ENCODE measurements around the gene ARID1B. TPM values are rescaled to one million over a fixed set of nuclear protein-coding genes. Genes with fewer than 3 reads are reported as not detected.

Gene ARID1B
- total RNA-seq, 1 experiment from 2014 or later: 91.7 TPM

- no peak for DNase-seq (ENCODE audit: low read depth, low spot score)
- intact Hi-C loops (cut with micrococcal nuclease; ENCODE audit: unreplicated experiment): no loop called here
- Histone ChIP-seq H3K4me1 (ENCODE audit: control insufficient read depth, insufficient read depth, low read length) (no peaks in the 10 kb centered on the region), H3K27me3 (ENCODE audit: control insufficient read depth, insufficient read depth, low read length) (no peaks in the 10 kb centered on the region), H3K27ac (ENCODE audit: low read length) (no peak overlapping the region), H3K36me3 (ENCODE audit: control insufficient read depth, insufficient read depth, low read length) (no peaks in the 10 kb centered on the region), H3K4me3 (ENCODE audit: low read depth in 2 of 2, low read length in 2 of 2) (no peak overlapping the region), H3K9me3 (ENCODE audit: control insufficient read depth, insufficient read depth, low read depth, low read length) (no peaks in the 10 kb centered on the region)
- in situ Hi-C loops (cut with HindIII; ENCODE audit: low pct_unique_long_range_greater_than_20kb, low sequenced_read_pairs): no loop called here
- CTCF ChIA-PET: no interaction called here
- no TSS peak for BruUV-seq (replicated peaks)
- POLR2A ChIA-PET: no interaction called here
- no peak for ATAC-seq
- no peak for TF ChIP-seq CTCF (IDR thresholded peaks at IDR 0.05)
- TF ChIP-seq REST (IDR thresholded peaks at IDR 0.05; ENCODE audit: insufficient read depth in 1 of 2, low read depth in 2 of 2, low read length in 1 of 2): no peak
- TF ChIP-seq SIN3A (IDR thresholded peaks at IDR 0.05; ENCODE audit: borderline replicate concordance, insufficient read depth, low read depth, low read length): no peak
- TF ChIP-seq POLR2AphosphoS5 (IDR thresholded peaks at IDR 0.05; ENCODE audit: low read depth, low read length): no peak
Observed at GRCh38 chr6:157047328-157047727, 270.1 kb downstream of the ARID1B start.

DNA sequence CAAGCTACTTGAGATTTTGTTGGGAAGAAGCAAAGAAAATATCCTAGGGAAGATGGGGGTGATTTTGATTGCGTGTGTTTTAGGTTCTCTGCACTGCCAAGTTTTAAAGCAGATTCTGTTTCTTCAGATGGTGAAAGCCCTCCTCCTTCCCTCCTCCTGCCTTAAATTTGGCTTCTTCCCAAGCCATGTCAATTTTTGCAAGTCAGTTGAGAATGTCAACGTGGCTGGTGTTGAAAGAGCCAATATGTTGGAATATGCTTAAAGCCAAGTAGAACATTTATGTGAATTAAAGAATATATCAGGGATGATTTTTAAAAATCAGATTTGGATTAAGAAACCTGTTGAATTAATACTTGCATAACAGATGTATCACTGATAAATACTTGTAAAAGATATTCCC lies 270.8 kb downstream of the ARID1B start:
- ChIA-PET POLR2A (no interaction called here), CTCF (no interaction called here)
- TF ChIP-seq POLR2AphosphoS5 (IDR thresholded peaks at IDR 0.05; ENCODE audit: low read depth, low read length): no peak
- no peak for TF ChIP-seq TCF7L2 (IDR thresholded peaks at IDR 0.05; ENCODE audit: low read depth, low read length)
- no peak for TF ChIP-seq REST (IDR thresholded peaks at IDR 0.05; ENCODE audit: insufficient read depth in 1 of 2, low read depth in 2 of 2, low read length in 1 of 2)
- intact Hi-C loops (cut with micrococcal nuclease; ENCODE audit: unreplicated experiment): no loop called here
- DNase-seq (ENCODE audit: low read depth, low spot score) (no peak), ATAC-seq (no peak)
- no peak overlapping the region for H3K27ac ChIP-seq (ENCODE audit: low read length)
- H3K27me3 ChIP-seq (ENCODE audit: control insufficient read depth, insufficient read depth, low read length): no peaks in the 10 kb centered on the region
- no peaks in the 10 kb centered on the region for H3K36me3 ChIP-seq (ENCODE audit: control insufficient read depth, insufficient read depth, low read length)
- no peak overlapping the region for H3K4me3 ChIP-seq (ENCODE audit: low read depth in 2 of 2, low read length in 2 of 2)
- no peaks in the 10 kb centered on the region for H3K4me1 ChIP-seq (ENCODE audit: control insufficient read depth, insufficient read depth, low read length)
- no TSS peak for BruUV-seq (replicated peaks)
- in situ Hi-C loops (cut with HindIII; ENCODE audit: low pct_unique_long_range_greater_than_20kb, low sequenced_read_pairs): no loop called here
- H3K9me3 ChIP-seq (ENCODE audit: control insufficient read depth, insufficient read depth, low read depth, low read length): no peaks in the 10 kb centered on the region
